MM.1S (cell line): ENCODE data around the gene MYO1C.

Experiments
- EZH2 ChIP-seq: fragments of 300-600 bp; sonication (generic); optimal IDR thresholded peaks from 2 replicates; pipeline ENCODE3; 2017; ENCODE audit warnings: low read depth, mild to moderate bottlenecking, antibody characterized with exemption, low read length, mixed read lengths
- EZH2phosphoT487 ChIP-seq: fragments of 300-600 bp; sonication (generic); IDR thresholded peaks from 2 replicates; pipeline ENCODE4 v1.6.1; 2018; ENCODE audit warnings: antibody characterized with exemption, low read length
- TF ChIP-seq, protein P1 (sequence below): fragments of 300-600 bp; sonication (generic); IDR thresholded peaks from 2 replicates; pipeline ENCODE4 v1.5.1; 2016; ENCODE audit warnings: antibody characterized with exemption, low read length, mixed read lengths

- TF ChIP-seq EZH2 (no peak), EZH2phosphoT487 (no peak)
- TF ChIP-seq, protein P1, sequence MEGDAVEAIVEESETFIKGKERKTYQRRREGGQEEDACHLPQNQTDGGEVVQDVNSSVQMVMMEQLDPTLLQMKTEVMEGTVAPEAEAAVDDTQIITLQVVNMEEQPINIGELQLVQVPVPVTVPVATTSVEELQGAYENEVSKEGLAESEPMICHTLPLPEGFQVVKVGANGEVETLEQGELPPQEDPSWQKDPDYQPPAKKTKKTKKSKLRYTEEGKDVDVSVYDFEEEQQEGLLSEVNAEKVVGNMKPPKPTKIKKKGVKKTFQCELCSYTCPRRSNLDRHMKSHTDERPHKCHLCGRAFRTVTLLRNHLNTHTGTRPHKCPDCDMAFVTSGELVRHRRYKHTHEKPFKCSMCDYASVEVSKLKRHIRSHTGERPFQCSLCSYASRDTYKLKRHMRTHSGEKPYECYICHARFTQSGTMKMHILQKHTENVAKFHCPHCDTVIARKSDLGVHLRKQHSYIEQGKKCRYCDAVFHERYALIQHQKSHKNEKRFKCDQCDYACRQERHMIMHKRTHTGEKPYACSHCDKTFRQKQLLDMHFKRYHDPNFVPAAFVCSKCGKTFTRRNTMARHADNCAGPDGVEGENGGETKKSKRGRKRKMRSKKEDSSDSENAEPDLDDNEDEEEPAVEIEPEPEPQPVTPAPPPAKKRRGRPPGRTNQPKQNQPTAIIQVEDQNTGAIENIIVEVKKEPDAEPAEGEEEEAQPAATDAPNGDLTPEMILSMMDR = no peak
Measured at GRCh38 chr17:1455797-1456599, 36.5 kb downstream of the MYO1C start, which contains the start of gene CRK.
